ENCODE data around the gene HAPLN3.

The HAPLN3 gene

GRCh38 chr15:88859550-88859949, 35.8 kb downstream of the HAPLN3 start:
- DNase-seq (ENCODE audit: low read depth) = no peak

GRCh38 chr15:88858934-88859333, 36.4 kb downstream of the HAPLN3 start:
- no peak for DNase-seq (ENCODE audit: low read depth)

- DNase-seq (ENCODE audit: low read depth) = no peak
Measured at GRCh38 chr15:88852476-88852875, 42.9 kb downstream of the HAPLN3 start.

- no peak for DNase-seq (ENCODE audit: low read depth)
Measured at GRCh38 chr15:88849376-88850072, 45.8 kb downstream of the HAPLN3 start.

GRCh38 chr15:88848203-88848602, 47.1 kb downstream of the HAPLN3 start:
- DNase-seq (ENCODE audit: low read depth) = no peak

- no peak for DNase-seq (ENCODE audit: low read depth)
Measured at GRCh38 chr15:88847144-88847543, 48.2 kb downstream of the HAPLN3 start.

- DNase-seq (ENCODE audit: low read depth) = no peak
Measured at GRCh38 chr15:88845616-88846015, 49.7 kb downstream of the HAPLN3 start.

- no peak for DNase-seq (ENCODE audit: low read depth)
Measured at GRCh38 chr15:88844749-88845386, 50.5 kb downstream of the HAPLN3 start.

GRCh38 chr15:88843334-88843733, 52.0 kb downstream of the HAPLN3 start:
- no peak for DNase-seq (ENCODE audit: low read depth)

GRCh38 chr15:88842156-88842555, 53.2 kb downstream of the HAPLN3 start:
- DNase-seq (ENCODE audit: low read depth) = no peak

GRCh38 chr15:88841236-88841635, 54.1 kb downstream of the HAPLN3 start:
- DNase-seq (ENCODE audit: low read depth) = no peak

GRCh38 chr15:88839961-88840360, 55.4 kb downstream of the HAPLN3 start:
- DNase-seq (ENCODE audit: low read depth) = no peak

- no peak for DNase-seq (ENCODE audit: low read depth)
Measured at GRCh38 chr15:88839146-88839545, 56.2 kb downstream of the HAPLN3 start.

GRCh38 chr15:88838667-88839066, 56.7 kb downstream of the HAPLN3 start:
- DNase-seq (ENCODE audit: low read depth) = no peak

GRCh38 chr15:88835646-88836045, 59.7 kb downstream of the HAPLN3 start:
- no peak for DNase-seq (ENCODE audit: low read depth)

GRCh38 chr15:88835119-88835518, 60.2 kb downstream of the HAPLN3 start:
- DNase-seq (ENCODE audit: low read depth) = no peak

- DNase-seq (ENCODE audit: low read depth) = no peak
Measured at GRCh38 chr15:88834211-88834812, 61.0 kb downstream of the HAPLN3 start.

GRCh38 chr15:88833731-88834100, 61.6 kb downstream of the HAPLN3 start:
- no peak for DNase-seq (ENCODE audit: low read depth)

- no peak for DNase-seq (ENCODE audit: low read depth)
Measured at GRCh38 chr15:88832820-88833730, 62.3 kb downstream of the HAPLN3 start.

- no peak for DNase-seq (ENCODE audit: low read depth)
Measured at GRCh38 chr15:88830016-88830415, 65.3 kb downstream of the HAPLN3 start.

GRCh38 chr15:88828791-88829190, 66.6 kb downstream of the HAPLN3 start:
- DNase-seq (ENCODE audit: low read depth) = no peak
